IPS-15b (cell line): ENCODE data around the gene CD302.
"Not testable (repeated sequence)": the region's sequence is repeated elsewhere in the genome, so short reads cannot be mapped to it uniquely, and the experiment has no call there.

ENCODE experiments used
- H3K27me3 ChIP-seq: one replicate; pipeline ENCODE4 v1.6.1; 2013; ENCODE audit warnings: low read length; ENCODE audit not compliant: control insufficient read depth, insufficient read depth
- H3K36me3 ChIP-seq: one replicate; pipeline ENCODE4 v1.6.1; 2013; ENCODE audit warnings: low read length; ENCODE audit not compliant: control insufficient read depth, insufficient read depth
- H3K4me1 ChIP-seq: one replicate; pipeline ENCODE4 v1.6.1; 2013; ENCODE audit warnings: mild to moderate bottlenecking, low read length; ENCODE audit not compliant: control insufficient read depth, insufficient read depth
- H3K4me3 ChIP-seq: one replicate; pipeline ENCODE4 v1.5.1; 2013; ENCODE audit warnings: low read depth, low read length
- H3K9ac ChIP-seq: one replicate; pipeline ENCODE4 v1.6.1; 2013; ENCODE audit warnings: low read depth, mild to moderate bottlenecking, low read length
- H3K9me3 ChIP-seq: one replicate; pipeline ENCODE4 v1.6.1; 2013; ENCODE audit warnings: mild to moderate bottlenecking, low read length; ENCODE audit not compliant: control insufficient read depth, insufficient read depth

The CD302 gene

DNA sequence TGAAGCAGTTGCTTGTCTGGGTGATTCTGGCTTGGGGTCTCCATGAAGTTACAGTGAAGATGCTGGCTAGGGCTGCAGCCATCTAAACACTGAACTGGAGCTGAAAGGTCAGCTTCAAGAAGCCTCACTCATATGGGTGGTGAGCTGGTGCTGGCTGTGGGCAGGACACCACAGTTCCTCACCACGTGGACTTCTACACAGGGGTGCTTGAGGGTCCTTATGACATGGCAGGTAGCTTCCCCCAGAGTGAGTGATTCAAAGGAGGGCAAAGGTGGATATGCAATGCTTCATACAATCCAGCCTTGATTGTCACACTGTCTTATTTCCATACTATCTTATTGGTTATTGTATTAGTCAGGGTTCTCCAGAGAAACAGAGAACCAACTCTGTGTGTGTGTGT is 6.0 kb downstream of the CD302 start:
- Histone ChIP-seq H3K4me1 (peaks cover 7% of the 10 kb centered on the region), H3K9me3 (no peaks in the 10 kb centered on the region), H3K27me3 (peaks cover 17% of the 10 kb centered on the region), H3K36me3 (no peaks in the 10 kb centered on the region), H3K4me3 (no peak overlapping the region), H3K9ac (no peak overlapping the region)

DNA sequence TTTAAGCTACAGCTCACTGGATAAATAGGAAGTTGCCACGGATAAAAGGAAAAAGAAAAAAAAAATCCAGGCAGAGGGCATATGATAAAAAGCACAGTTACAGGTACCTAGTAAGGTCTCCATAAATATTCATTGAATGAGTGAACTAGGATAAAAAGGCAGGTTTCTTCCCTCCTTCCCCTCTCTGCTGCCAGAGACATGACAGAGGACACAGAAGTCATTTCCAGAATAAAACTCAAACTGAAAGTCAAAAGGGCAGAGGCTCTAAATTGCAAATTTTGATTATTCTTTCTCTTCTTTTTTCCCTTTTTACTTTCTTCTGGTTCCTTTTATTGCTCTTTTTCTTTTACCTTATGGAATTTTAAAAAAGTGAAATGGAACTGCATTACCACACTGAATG is 7.7 kb downstream of the CD302 start:
- Histone ChIP-seq H3K9me3 (no peaks in the 10 kb centered on the region), H3K4me3 (no peak overlapping the region), H3K27me3 (peaks cover under 1% of the 10 kb centered on the region), H3K9ac (no peak overlapping the region), H3K4me1 (peaks cover 7% of the 10 kb centered on the region), H3K36me3 (no peaks in the 10 kb centered on the region)

- Histone ChIP-seq H3K9me3 (no peaks in the 10 kb centered on the region), H3K36me3 (no peaks in the 10 kb centered on the region), H3K9ac (no peak overlapping the region), H3K4me3 (no peak overlapping the region), H3K27me3 (no peaks in the 10 kb centered on the region), H3K4me1 (peaks cover 7% of the 10 kb centered on the region)
These were observed 9.8 kb downstream of the CD302 start for GRCh38 chr2:159788253-159788652.

- not testable (repeated sequence) for H3K4me1 ChIP-seq, H3K36me3 ChIP-seq, H3K9ac ChIP-seq, H3K4me3 ChIP-seq, H3K9me3 ChIP-seq, H3K27me3 ChIP-seq
These were observed 10.4 kb downstream of the CD302 start for GRCh38 chr2:159787647-159788046.

- Histone ChIP-seq H3K9ac (no peak overlapping the region), H3K4me3 (no peak overlapping the region), H3K9me3 (no peaks in the 10 kb centered on the region), H3K27me3 (no peaks in the 10 kb centered on the region), H3K4me1 (peaks cover 7% of the 10 kb centered on the region), H3K36me3 (no peaks in the 10 kb centered on the region)
These were observed 11.1 kb downstream of the CD302 start for GRCh38 chr2:159786938-159787337.

DNA sequence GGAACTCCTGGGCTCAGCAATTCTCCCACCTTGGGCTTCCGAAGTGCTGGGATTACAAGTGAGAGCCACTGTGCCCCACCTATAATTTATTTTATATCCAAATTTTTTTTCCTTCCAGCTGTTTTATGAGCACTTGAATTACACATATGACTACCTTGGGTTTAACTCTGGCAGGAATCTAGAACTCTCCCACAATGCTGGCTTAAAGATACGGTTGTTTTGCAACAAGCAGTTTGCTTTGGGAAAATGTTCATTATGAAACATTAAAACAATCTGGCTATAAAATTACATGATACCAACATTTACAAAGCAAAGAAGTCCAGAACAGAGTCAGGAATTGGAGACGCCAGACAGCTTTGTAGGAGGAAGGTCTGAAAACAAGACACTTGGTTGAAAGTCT is 12.8 kb downstream of the CD302 start:
- Histone ChIP-seq H3K9me3 (no peaks in the 10 kb centered on the region), H3K4me3 (no peak overlapping the region), H3K36me3 (no peaks in the 10 kb centered on the region), H3K27me3 (no peaks in the 10 kb centered on the region), H3K9ac (no peak overlapping the region), H3K4me1 (peaks cover 7% of the 10 kb centered on the region)

DNA sequence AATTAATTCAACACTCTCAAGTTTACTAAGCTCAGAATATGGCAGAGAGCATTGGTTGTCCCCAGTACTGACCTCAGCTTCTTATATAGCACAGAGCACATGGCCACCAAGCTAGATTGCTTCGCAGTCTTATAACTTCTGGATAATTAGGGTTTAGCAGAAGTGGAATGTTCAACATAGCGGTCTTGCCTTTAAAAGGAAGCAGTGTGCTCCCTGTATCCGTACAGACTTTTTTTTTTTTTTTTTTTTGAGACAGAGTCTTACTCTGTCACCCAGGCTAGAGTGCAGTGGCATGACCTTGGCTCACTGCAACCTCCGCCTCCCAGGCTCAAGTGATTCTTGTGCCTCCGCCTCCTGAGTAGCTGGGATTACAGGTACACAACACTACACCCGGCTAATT is 13.3 kb downstream of the CD302 start:
- H3K4me3 ChIP-seq, H3K9me3 ChIP-seq, H3K36me3 ChIP-seq, H3K4me1 ChIP-seq, H3K9ac ChIP-seq, H3K27me3 ChIP-seq: not testable (repeated sequence)

GRCh38 chr2:159783556-159783955 is 14.5 kb downstream of the CD302 start:
- Histone ChIP-seq H3K9me3 (no peaks in the 10 kb centered on the region), H3K36me3 (no peaks in the 10 kb centered on the region), H3K4me1 (peaks cover 7% of the 10 kb centered on the region), H3K27me3 (no peaks in the 10 kb centered on the region), H3K4me3 (no peak overlapping the region), H3K9ac (no peak overlapping the region)

GRCh38 chr2:159776321-159776720 is 21.7 kb downstream of the CD302 start:
- no peak overlapping the region for H3K9ac ChIP-seq
- no peak overlapping the region for H3K4me3 ChIP-seq
- H3K9me3 ChIP-seq = no peaks in the 10 kb centered on the region
- no peaks in the 10 kb centered on the region for H3K36me3 ChIP-seq
- H3K4me1 ChIP-seq = peaks cover 2% of the 10 kb centered on the region
- no peaks in the 10 kb centered on the region for H3K27me3 ChIP-seq

- Histone ChIP-seq H3K36me3 (no peaks in the 10 kb centered on the region), H3K4me1 (peaks cover 2% of the 10 kb centered on the region)
These were observed 23.0 kb downstream of the CD302 start for GRCh38 chr2:159775021-159775420.

GRCh38 chr2:159774370-159774990 is 23.5 kb downstream of the CD302 start:
- H3K9ac ChIP-seq = no peak overlapping the region
- no peaks in the 10 kb centered on the region for H3K36me3 ChIP-seq
- H3K4me3 ChIP-seq = no peak overlapping the region
- no peaks in the 10 kb centered on the region for H3K27me3 ChIP-seq
- peaks cover 2% of the 10 kb centered on the region for H3K4me1 ChIP-seq
- H3K9me3 ChIP-seq = no peaks in the 10 kb centered on the region

More at GRCh38 chr2:159775021-159775420, 23.0 kb downstream of the CD302 start:
- no peaks in the 10 kb centered on the region for H3K9me3 ChIP-seq
- H3K4me3 ChIP-seq = no peak overlapping the region
- H3K27me3 ChIP-seq = no peaks in the 10 kb centered on the region
- no peak overlapping the region for H3K9ac ChIP-seq

GRCh38 chr2:159773886-159774285 is 24.1 kb downstream of the CD302 start:
- Histone ChIP-seq H3K9me3 (no peaks in the 10 kb centered on the region), H3K4me3 (no peak overlapping the region), H3K4me1 (peaks cover 2% of the 10 kb centered on the region), H3K27me3 (no peaks in the 10 kb centered on the region), H3K36me3 (no peaks in the 10 kb centered on the region), H3K9ac (no peak overlapping the region)
